Spinal cord (tissue), 10 donors: Measurements from ENCODE around the gene PDZD7. TPM values are rescaled to one million over a fixed set of nuclear protein-coding genes. Genes with fewer than 3 reads are reported as not detected.

Experiments used
- DNase-seq, 6 donors: peaks; one replicate each; pipeline versions ENCODE4 v3.0.0 to v3.0.0-alpha.2; 2013 to 2015; ENCODE audit warnings: low spot score in 6 of 6, low read depth in 4 of 6
- H3K27ac ChIP-seq: one replicate; pipeline ENCODE4 v1.5.1; 2013; ENCODE audit warnings: low read depth, low read length, control low read depth
- H3K27me3 ChIP-seq: one replicate; pipeline ENCODE4 v1.6.1; 2013; ENCODE audit warnings: low read length; ENCODE audit not compliant: control insufficient read depth, insufficient read depth
- H3K36me3 ChIP-seq: one replicate; pipeline ENCODE4 v1.6.1; 2013; ENCODE audit warnings: low read length; ENCODE audit not compliant: control insufficient read depth, insufficient read depth
- H3K4me1 ChIP-seq: one replicate; pipeline ENCODE4 v1.6.1; 2013; ENCODE audit warnings: low read length; ENCODE audit not compliant: control insufficient read depth, insufficient read depth
- H3K4me3 ChIP-seq: one replicate; pipeline ENCODE4 v1.5.1; 2013; ENCODE audit warnings: low read depth, low read length, control low read depth
- H3K9me3 ChIP-seq: one replicate; pipeline ENCODE4 v1.6.1; 2013; ENCODE audit warnings: low read length; ENCODE audit not compliant: control insufficient read depth, insufficient read depth
- WGBS: methylation state at CpG from one replicate; pipeline ENCODE4 v1.1.5; 2013; ENCODE audit warnings: missing lambda C conversion rate; ENCODE audit not compliant: insufficient coverage; 5-methylcytosine and 5-hydroxymethylcytosine counted together
- long read RNA-seq, 4 donors: transcript quantifications; one replicate each; lab custom pipeline, GENCODE V29; 2026
- polyA plus RNA-seq, 2 donors: library from polyadenylated mRNA; unstranded; fragments of 120-200 nt; gene quantifications; one replicate each; pipeline ENCODE4 v1.2.1, GENCODE V29; 2013; ENCODE audit not compliant: insufficient read length in 2 of 2
- total RNA-seq, 2 donors: library from RNA; depleted of rRNA in 1 of 2; stranded (reverse); fragments of 120-200 nt in 1 of 2; fragments of >200 nt in 1 of 2; gene quantifications; one replicate each; pipeline versions ENCODE4 v1.2.3 to v1.2.4, GENCODE V29; 2013 to 2014
- donor health status: healthy.

The PDZD7 gene
- total RNA-seq (1 to 10 TPM; 5.0 to 8.4 TPM), polyA plus RNA-seq (10 to 100 TPM; 10.9 to 13.9 TPM)
- long read RNA-seq, donor 1 = 0 reads
- long read RNA-seq, donor 2, partial matches to known transcripts = 0 of 1 reads
- long read RNA-seq, donor 2, other reads (novel, unspliced or antisense) = 0 of 1 reads
- long read RNA-seq, donor 3, partial matches to known transcripts = 0 of 1 reads
- long read RNA-seq, donor 3, other reads (novel, unspliced or antisense) = 0 of 1 reads
- long read RNA-seq, donor 4 = 0 reads

DNA sequence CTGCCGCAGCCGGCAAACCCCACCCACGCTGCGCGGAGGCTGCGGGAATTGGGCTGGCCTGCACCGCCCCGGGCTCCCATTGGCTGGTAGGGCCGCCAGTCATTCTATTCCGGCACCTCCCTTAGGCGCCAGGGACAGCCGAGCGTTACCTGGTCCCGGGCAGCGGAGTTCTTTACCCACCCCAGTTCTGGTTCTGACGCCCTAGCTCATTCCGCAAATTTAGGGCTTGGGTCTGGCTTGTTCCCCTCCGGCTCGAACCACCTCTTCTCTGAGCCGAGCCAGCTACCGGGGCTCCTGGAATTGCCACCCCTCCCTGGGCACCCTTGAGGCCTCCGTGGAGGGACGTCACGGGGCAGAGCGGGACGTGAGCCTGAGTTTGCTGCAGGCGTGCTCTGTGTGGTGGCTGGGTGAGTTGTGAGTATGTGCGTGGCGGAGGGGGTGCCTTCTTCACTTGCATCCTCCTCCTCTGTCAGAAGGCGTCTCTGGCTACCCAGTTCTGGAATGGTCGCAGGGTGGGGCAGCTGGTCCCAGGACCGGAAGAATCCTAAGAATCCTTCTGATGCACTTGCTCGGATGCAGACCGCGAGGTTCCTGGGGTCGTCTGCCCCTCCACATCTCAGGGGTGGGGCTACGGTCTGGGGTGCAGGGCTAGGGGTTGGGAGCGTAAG is at the start of gene PDZD7, which contains the start of gene SFXN3:
TSS of gene PDZD7 (minus strand) at position 2 of the 668 bp plus-strand sequence. CDS start 910 bp downstream, outside the sequence.
TSS of gene SFXN3 (plus strand) at position 107 of the 668 bp plus-strand sequence. CDS start 3,461 bp downstream, outside the sequence.
- under 1% methylated on average over 33 of the region's 38 CpGs for WGBS
- peaks cover 17% of the 10 kb centered on the region for H3K27me3 ChIP-seq
- DNase-seq = peak; percentile 60 to 98 (median 84)
- H3K4me1 ChIP-seq = peaks cover 48% of the 10 kb centered on the region
- H3K36me3 ChIP-seq = peaks cover 12% of the 10 kb centered on the region
- H3K4me3 ChIP-seq = peak within 1 kb of the TSS; percentile 86
- peak within 1 kb of the TSS; percentile 88 for H3K27ac ChIP-seq
- H3K9me3 ChIP-seq = no peaks in the 10 kb centered on the region

- H3K36me3 ChIP-seq = no peaks in the 10 kb centered on the region
- H3K27me3 ChIP-seq = peaks cover 62% of the 10 kb centered on the region
- WGBS = 50% methylated on average over 1 of the region's 1 CpG
Observed at GRCh38 chr10:101079874-101080273, 48.9 kb upstream of the PDZD7 start.

DNA sequence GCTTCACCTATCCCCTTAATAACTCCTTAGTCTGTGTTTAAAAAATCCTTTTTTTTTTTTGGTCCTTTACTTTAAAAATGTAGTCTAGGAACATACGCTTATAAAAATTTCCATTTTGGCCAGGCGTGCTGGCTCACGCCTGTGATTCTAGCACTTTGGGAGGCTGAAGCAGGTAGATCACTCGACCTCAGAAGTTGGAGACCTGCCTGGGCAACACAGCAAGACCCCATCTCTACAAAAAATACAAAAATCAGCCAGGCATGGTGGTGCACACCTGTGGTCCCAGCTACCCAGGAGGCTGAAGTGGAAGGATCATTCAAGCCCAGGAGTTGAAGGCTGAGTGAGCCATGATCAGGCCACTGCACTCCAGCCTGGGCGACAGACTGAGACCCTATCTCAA is 45.7 kb upstream of the PDZD7 start:
- H3K9me3 ChIP-seq = no peaks in the 10 kb centered on the region
- H3K27ac ChIP-seq = no peak overlapping the region
- 80% methylated on average over 2 of the region's 5 CpGs for WGBS
- peaks cover 69% of the 10 kb centered on the region for H3K27me3 ChIP-seq
- no peaks in the 10 kb centered on the region for H3K36me3 ChIP-seq
- H3K4me3 ChIP-seq = no peak overlapping the region
- DNase-seq = no peak
- H3K4me1 ChIP-seq = peaks cover 13% of the 10 kb centered on the region

More at GRCh38 chr10:101079874-101080273, 48.9 kb upstream of the PDZD7 start:
- DNase-seq = peak in 2 of 6 donors; percentile 15 to 64
- Histone ChIP-seq H3K4me1 (no peaks in the 10 kb centered on the region), H3K4me3 (no peak overlapping the region), H3K27ac (no peak overlapping the region), H3K9me3 (no peaks in the 10 kb centered on the region)

DNA sequence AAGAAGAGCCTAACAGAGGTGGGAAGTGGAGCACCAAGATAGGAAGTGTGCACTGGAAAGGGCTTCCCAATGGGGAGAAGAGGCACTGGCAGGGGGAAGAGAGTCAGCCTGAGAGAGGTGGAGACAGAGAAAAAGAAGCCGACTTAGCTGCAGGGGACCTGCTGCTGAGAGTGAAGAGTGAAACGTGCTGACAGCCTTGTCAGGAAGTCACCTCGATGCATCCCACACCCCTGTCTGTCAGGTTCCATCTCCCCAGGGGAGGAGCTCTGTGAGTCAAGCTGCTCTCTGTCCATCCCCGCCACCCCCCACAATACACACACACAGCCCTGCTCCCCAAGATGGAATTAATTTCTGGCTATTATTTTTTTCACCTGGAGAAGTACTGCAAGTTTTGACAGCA is 44.8 kb upstream of the PDZD7 start:
- Histone ChIP-seq H3K4me1 (peaks cover 13% of the 10 kb centered on the region), H3K27ac (no peak overlapping the region)

DNA sequence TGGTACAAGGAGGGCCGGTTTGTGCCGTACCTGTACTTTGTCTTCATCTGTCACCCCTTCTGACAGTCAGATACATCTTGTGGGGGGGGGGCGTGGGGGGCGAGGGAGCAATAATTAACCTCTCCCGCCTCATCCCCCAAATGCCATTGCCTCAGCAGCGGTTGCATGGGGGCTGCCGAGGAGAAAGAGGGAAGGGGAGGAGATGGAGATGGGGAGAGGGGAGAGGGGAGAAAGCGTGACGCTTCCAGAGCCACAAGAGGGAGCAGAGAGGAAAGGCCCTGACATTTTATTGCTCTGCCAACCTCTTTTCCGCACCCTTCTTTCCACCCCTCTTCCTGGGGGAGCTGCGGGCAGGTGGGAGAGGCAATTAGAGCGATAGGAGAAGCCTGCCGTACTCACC is 42.7 kb upstream of the PDZD7 start:
- Histone ChIP-seq H3K4me3 (no peak overlapping the region), H3K36me3 (no peaks in the 10 kb centered on the region), H3K27ac (no peak overlapping the region), H3K4me1 (peaks cover 13% of the 10 kb centered on the region), H3K27me3 (peaks cover 60% of the 10 kb centered on the region), H3K9me3 (no peaks in the 10 kb centered on the region)
- WGBS = no CpG with 5 or more reads among the region's 13 CpGs
- no peak for DNase-seq

More for the DNA sequence above, 44.8 kb upstream of the PDZD7 start:
- Histone ChIP-seq H3K27me3 (peaks cover 72% of the 10 kb centered on the region), H3K36me3 (no peaks in the 10 kb centered on the region), H3K4me3 (no peak overlapping the region), H3K9me3 (no peaks in the 10 kb centered on the region)
- WGBS = 8% methylated on average over 2 of the region's 4 CpGs
- no peak for DNase-seq

DNA sequence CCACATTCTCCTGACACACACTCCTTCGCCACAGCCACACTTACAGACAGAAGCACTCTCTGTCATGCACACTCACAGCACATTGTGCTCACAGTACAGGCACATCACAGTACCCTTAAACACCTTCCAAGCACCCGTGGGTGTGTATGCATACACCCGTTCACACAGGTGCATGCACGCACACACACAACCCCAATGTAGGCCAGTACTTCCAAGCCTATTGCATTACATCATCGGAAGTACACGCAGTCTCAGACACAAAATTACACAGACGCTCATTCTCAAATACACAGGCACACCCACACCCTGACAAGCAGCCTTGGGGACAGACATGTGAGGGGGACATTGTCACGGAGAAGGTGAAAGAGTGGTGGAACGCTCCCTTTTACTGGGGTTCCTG is 42.0 kb upstream of the PDZD7 start:
- H3K4me3 ChIP-seq = no peak overlapping the region
- no peaks in the 10 kb centered on the region for H3K9me3 ChIP-seq
- no peak for DNase-seq
- no peak overlapping the region for H3K27ac ChIP-seq
- no peaks in the 10 kb centered on the region for H3K36me3 ChIP-seq
- peaks cover 54% of the 10 kb centered on the region for H3K27me3 ChIP-seq
- peaks cover 13% of the 10 kb centered on the region for H3K4me1 ChIP-seq
- WGBS = 71% methylated on average over 6 of the region's 9 CpGs

DNA sequence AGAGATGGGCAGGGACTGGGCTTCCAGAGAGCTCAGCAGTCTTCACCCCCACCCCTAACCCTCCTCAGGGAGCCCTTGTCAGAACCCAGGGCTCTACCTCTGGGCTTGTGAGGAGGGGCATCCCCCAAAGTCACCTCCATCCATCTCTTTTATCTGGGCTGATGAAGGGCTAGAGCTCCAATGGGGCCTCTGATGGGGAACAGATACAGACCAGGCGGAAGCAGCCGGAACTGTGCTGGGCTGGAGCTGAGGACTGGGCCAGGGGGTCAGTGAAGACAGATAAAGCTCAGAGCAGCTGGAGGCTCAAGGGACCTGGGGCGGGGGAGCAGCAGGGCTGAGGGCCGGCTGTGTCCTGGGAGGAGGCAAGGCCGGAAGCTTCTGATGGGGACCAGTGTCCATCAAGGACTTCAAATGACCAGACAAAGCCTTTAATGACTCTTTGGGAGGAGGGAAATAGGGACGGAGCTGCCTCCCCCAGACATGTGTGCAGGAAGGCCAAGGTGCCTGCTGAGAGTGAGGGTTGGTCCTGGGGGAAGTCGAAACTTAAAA is 41.0 kb upstream of the PDZD7 start:
- Histone ChIP-seq H3K27ac (no peak overlapping the region), H3K9me3 (no peaks in the 10 kb centered on the region), H3K36me3 (no peaks in the 10 kb centered on the region), H3K4me1 (peaks cover 22% of the 10 kb centered on the region), H3K27me3 (peaks cover 63% of the 10 kb centered on the region), H3K4me3 (no peak overlapping the region)
- DNase-seq = no peak
- 39% methylated on average over 7 of the region's 7 CpGs for WGBS

- Histone ChIP-seq H3K36me3 (no peaks in the 10 kb centered on the region), H3K9me3 (no peaks in the 10 kb centered on the region), H3K27me3 (peaks cover 64% of the 10 kb centered on the region), H3K27ac (no peak overlapping the region), H3K4me1 (peaks cover 27% of the 10 kb centered on the region), H3K4me3 (no peak overlapping the region)
- 67% methylated on average over 3 of the region's 6 CpGs for WGBS
- no peak for DNase-seq
Observed at GRCh38 chr10:101071267-101071884, 40.4 kb upstream of the PDZD7 start.

GRCh38 chr10:101070098-101070497 is 39.2 kb upstream of the PDZD7 start:
- H3K27me3 ChIP-seq = peaks cover 64% of the 10 kb centered on the region
- H3K4me1 ChIP-seq = peaks cover 33% of the 10 kb centered on the region
- WGBS = 75% methylated on average over 3 of the region's 3 CpGs
- no peak overlapping the region for H3K27ac ChIP-seq
- no peaks in the 10 kb centered on the region for H3K36me3 ChIP-seq
- DNase-seq = no peak
- no peaks in the 10 kb centered on the region for H3K9me3 ChIP-seq
- no peak overlapping the region for H3K4me3 ChIP-seq
